Loucy (cell line): ENCODE results near the gene TM9SF2.

Experiments used
- H2AFZ ChIP-seq: fragments of 200-600 bp; sonication (generic); 2 replicates; pipeline ENCODE4 v1.6.0; 2016; ENCODE audit warnings: antibody characterized with exemption, mild to moderate bottlenecking, low read length, moderate library complexity
- H3F3A ChIP-seq: fragments of 200-600 bp; 2 replicates; pipeline ENCODE4 v1.6.0; 2016; ENCODE audit warnings: antibody characterized with exemption, low read depth, mild to moderate bottlenecking
- H3K27me3 ChIP-seq: fragments of 200-600 bp; sonication (generic); 2 replicates; pipeline ENCODE4 v1.6.1; 2014; ENCODE audit warnings: low read length, mild to moderate bottlenecking; ENCODE audit not compliant: insufficient read depth, poor library complexity, severe bottlenecking
- H3K36me3 ChIP-seq: fragments of 200-600 bp; sonication (generic); 2 replicates; pipeline ENCODE4 v1.6.1; 2016; ENCODE audit warnings: low read length; ENCODE audit not compliant: insufficient read depth
- H3K4me1 ChIP-seq: fragments of 200-600 bp; sonication (generic); 2 replicates; pipeline ENCODE4 v1.5.1; 2014; ENCODE audit warnings: low read length, mild to moderate bottlenecking; ENCODE audit not compliant: insufficient read depth, poor library complexity, severe bottlenecking
- H3K4me2 ChIP-seq: fragments of 200-600 bp; sonication (generic); 2 replicates; pipeline ENCODE4 v1.6.0; 2014; ENCODE audit warnings: antibody characterized with exemption, low read length, low read depth, mild to moderate bottlenecking; ENCODE audit not compliant: poor library complexity, severe bottlenecking
- H3K4me3 ChIP-seq: fragments of 200-600 bp; sonication (generic); 2 replicates; pipeline ENCODE4 v1.5.1; 2014; ENCODE audit warnings: low read length, mild to moderate bottlenecking, mixed read lengths; ENCODE audit not compliant: poor library complexity, severe bottlenecking
- H3K79me2 ChIP-seq: fragments of 200-600 bp; sonication (generic); 2 replicates; pipeline ENCODE4 v1.6.1; 2014; ENCODE audit warnings: low read length; ENCODE audit not compliant: insufficient read depth
- H3K9ac ChIP-seq: fragments of 200-600 bp; sonication (generic); 2 replicates; pipeline ENCODE4 v1.6.0; 2014; ENCODE audit warnings: mild to moderate bottlenecking, low read depth, low read length, moderate library complexity; ENCODE audit not compliant: poor library complexity, severe bottlenecking
- H3K9me2 ChIP-seq: fragments of 200-600 bp; sonication (generic); replicated peaks from 2 replicates; pipeline ENCODE4 v1.6.1; 2016; ENCODE audit warnings: low read depth, low read length, mixed read lengths
- H3K9me3 ChIP-seq: fragments of 200-600 bp; sonication (generic); 2 replicates; pipeline ENCODE4 v1.6.1; 2014; ENCODE audit warnings: mild to moderate bottlenecking, antibody characterized with exemption, low read length, low read depth; ENCODE audit not compliant: insufficient read depth
- H4K20me1 ChIP-seq: fragments of 200-600 bp; sonication (generic); 2 replicates; pipeline ENCODE4 v1.6.0; 2014; ENCODE audit warnings: antibody characterized with exemption, low read length, mild to moderate bottlenecking; ENCODE audit not compliant: insufficient read depth, poor library complexity, severe bottlenecking
- EZH2phosphoT487 ChIP-seq: fragments of 200-600 bp; IDR thresholded peaks from 2 replicates; pipeline ENCODE4 v1.6.1; 2018; ENCODE audit warnings: antibody characterized with exemption, mild to moderate bottlenecking, moderate library complexity, borderline replicate concordance
- TF ChIP-seq, protein P1 (sequence below): fragments of 200-600 bp; sonication (generic); conservative IDR thresholded peaks from 2 replicates; pipeline ENCODE4 v1.5.1; 2014; ENCODE audit warnings: mild to moderate bottlenecking, antibody characterized with exemption, low read length

Gene TM9SF2

DNA sequence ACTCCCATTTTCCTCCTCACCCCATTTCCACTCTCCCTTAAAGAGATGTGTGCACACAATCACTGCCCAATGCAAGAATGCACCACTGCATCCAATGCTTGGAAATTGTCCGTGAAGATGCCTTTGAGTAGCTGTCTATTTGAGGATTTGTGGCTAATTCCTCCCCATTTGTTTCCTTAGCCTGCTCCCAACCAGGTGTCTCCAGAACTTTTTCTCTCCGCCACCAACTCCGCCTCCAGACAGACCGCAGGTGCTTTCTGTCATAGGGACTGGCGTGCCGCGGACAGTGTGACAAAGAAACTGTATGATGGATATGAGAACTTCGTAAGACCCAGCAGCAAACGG is 461 bp upstream of the TM9SF2 start:
- H3K9ac ChIP-seq, result peak overlapping the region; percentile 97
- peak overlapping the region; percentile 95 for H3K4me2 ChIP-seq
- H3F3A ChIP-seq, result peaks cover 14% of the 10 kb centered on the region
- H3K9me2 ChIP-seq, result no peaks in the 10 kb centered on the region
- H3K36me3 ChIP-seq, result no peaks in the 10 kb centered on the region
- peaks cover 51% of the 10 kb centered on the region for H3K79me2 ChIP-seq
- TF ChIP-seq EZH2phosphoT487, result no peak
- TF ChIP-seq, protein P1, sequence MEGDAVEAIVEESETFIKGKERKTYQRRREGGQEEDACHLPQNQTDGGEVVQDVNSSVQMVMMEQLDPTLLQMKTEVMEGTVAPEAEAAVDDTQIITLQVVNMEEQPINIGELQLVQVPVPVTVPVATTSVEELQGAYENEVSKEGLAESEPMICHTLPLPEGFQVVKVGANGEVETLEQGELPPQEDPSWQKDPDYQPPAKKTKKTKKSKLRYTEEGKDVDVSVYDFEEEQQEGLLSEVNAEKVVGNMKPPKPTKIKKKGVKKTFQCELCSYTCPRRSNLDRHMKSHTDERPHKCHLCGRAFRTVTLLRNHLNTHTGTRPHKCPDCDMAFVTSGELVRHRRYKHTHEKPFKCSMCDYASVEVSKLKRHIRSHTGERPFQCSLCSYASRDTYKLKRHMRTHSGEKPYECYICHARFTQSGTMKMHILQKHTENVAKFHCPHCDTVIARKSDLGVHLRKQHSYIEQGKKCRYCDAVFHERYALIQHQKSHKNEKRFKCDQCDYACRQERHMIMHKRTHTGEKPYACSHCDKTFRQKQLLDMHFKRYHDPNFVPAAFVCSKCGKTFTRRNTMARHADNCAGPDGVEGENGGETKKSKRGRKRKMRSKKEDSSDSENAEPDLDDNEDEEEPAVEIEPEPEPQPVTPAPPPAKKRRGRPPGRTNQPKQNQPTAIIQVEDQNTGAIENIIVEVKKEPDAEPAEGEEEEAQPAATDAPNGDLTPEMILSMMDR, result no peak
- H2AFZ ChIP-seq, result peak overlapping the region; percentile 90
- H3K27me3 ChIP-seq, result peaks cover 4% of the 10 kb centered on the region
- no peaks in the 10 kb centered on the region for H3K9me3 ChIP-seq
- peak overlapping the region; percentile 94 for H3K4me3 ChIP-seq
- peaks cover 40% of the 10 kb centered on the region for H4K20me1 ChIP-seq
- peaks cover 60% of the 10 kb centered on the region for H3K4me1 ChIP-seq

DNA sequence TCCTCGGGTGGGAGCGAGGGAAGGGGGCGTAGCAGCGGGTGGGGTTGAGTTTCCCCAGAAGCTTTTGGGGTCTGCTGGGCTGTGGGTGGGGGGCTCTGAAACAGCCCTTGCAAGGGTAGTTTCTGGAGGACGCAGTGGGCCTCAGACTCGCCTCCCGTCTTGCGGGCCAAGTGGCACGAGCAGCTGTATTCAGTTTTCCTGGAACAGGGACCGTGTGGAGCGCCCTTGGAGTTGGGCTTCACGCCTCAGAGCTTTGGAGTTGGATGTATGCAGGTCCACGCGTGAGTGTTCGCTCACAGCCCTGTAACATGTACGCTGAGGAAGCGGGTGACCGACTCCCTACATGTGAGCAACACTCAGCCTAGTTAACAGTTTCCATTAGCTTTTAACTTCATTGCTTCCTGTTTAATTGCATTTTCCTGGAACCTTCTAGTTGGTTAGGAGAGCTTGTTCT is 603 bp downstream of the TM9SF2 start:
- Histone ChIP-seq H3K9ac (peak overlapping the region; percentile 97), H3K79me2 (peaks cover 61% of the 10 kb centered on the region), H3K4me2 (peak overlapping the region; percentile 93), H2AFZ (peak overlapping the region; percentile 89), H3K4me1 (peaks cover 69% of the 10 kb centered on the region), H4K20me1 (peaks cover 51% of the 10 kb centered on the region), H3F3A (peaks cover 14% of the 10 kb centered on the region), H3K4me3 (peak overlapping the region; percentile 94), H3K27me3 (peaks cover 4% of the 10 kb centered on the region), H3K9me2 (no peaks in the 10 kb centered on the region), H3K9me3 (no peaks in the 10 kb centered on the region), H3K36me3 (no peaks in the 10 kb centered on the region)
- TF ChIP-seq EZH2phosphoT487, result no peak
- TF ChIP-seq, protein P1, result no peak

DNA sequence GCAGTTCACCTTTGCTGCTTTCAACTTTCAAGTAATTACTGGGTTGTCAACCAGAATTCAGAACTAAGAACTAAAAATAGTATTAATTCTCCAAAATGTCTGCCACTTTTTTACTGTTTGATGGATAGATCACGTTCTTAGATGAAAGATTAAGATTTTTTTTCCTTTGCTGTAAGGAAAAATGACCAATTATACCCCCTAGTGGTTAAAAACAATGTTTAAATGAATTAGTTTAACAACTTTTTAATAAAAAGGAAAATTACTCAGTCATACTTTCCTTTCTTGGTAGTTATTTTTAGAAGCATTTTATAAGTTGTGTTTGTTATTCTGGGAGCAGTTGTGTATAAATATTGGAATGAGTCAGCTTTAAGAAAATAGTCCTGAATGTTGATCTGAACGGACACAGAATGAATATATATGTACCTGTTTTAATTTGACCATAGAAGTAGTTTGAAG is 4.6 kb downstream of the TM9SF2 start:
- H4K20me1 ChIP-seq, result peaks cover 72% of the 10 kb centered on the region
- H3K9me2 ChIP-seq, result no peaks in the 10 kb centered on the region
- peaks cover 56% of the 10 kb centered on the region for H3K4me1 ChIP-seq
- no peaks in the 10 kb centered on the region for H3F3A ChIP-seq
- H3K4me2 ChIP-seq, result peak overlapping the region; percentile 93
- peaks cover 4% of the 10 kb centered on the region for H3K27me3 ChIP-seq
- H3K36me3 ChIP-seq, result peaks cover 25% of the 10 kb centered on the region; the same call in 1 of the 2 replicates
- H3K9ac ChIP-seq, result peak overlapping the region; percentile 62
- H2AFZ ChIP-seq, result no peak overlapping the region
- TF ChIP-seq, protein P1, result peak; percentile 75
- no peak for TF ChIP-seq EZH2phosphoT487
- peak overlapping the region; percentile 94 for H3K4me3 ChIP-seq
- peaks cover 95% of the 10 kb centered on the region for H3K79me2 ChIP-seq
- H3K9me3 ChIP-seq, result peaks cover 14% of the 10 kb centered on the region
